ENCODE measurements around the gene KAT6B. TPM values are rescaled to one million over a fixed set of nuclear protein-coding genes. Genes with fewer than 3 reads are reported as not detected.

Gene KAT6B
- total and polyA plus RNA-seq, 2 donors (not counting 1 experiment from before 2014, with no cell fraction given) = 8.6 to 111 TPM

DNA sequence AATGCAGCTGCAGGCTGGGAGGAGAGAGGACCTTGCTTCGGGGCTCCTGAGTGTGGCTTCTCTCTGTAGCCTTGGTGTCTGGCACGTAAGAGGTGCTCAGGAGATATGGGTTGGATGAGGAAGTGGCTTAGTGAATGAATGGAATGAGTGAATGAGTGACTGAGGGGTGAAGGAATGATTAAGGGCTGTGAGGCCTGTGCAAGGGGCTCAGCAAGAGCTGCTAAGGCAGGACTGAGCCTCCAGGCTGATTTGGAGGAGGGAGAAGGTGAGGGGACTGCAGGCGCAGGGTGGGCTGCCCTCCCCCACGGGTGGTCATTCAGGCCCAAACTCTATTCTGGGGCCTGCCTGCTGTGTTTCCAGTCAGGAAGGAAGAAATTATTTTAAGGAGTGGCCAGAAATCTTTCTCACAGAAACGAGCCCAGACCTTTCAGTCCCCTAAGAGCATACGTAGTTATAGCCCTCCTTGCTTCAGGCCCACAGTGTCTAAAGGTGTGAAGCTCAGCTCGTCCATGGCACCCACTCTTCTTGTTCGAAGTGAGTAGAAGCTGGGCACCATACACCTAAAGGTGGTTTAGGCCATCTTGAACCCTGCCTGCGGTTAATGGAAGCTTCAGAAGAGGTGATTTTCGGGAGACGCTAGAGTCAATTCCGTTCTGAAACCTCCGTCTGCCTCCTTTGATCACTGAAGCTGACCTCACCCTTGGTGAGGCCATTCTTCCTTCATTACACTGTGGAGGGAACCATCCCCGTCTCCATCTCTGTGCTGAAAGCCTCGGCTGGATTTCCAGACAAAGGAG lies 235.5 kb downstream of the KAT6B start:
- no peak for ATAC-seq (ENCODE audit: low read depth)
- H3K9me3 ChIP-seq (ENCODE audit: control extremely low read depth in 1 of 3, control insufficient read depth in 2 of 3, insufficient read depth in 1 of 3, low read length in 2 of 3) = peaks cover 0 to 3% (median 0%) of the 10 kb centered on the region in 3 donors
- DNase-seq = no peak
- Mint-ChIP-seq H3K27ac (no peak overlapping the region), H3K4me3 (no peak overlapping the region), H3K27me3 (no peaks in the 10 kb centered on the region), H3K9me3 (ENCODE audit: insufficient read depth) (no peaks in the 10 kb centered on the region), H3K4me1 (no peaks in the 10 kb centered on the region)
- no peak overlapping the region for H3K27ac ChIP-seq (ENCODE audit: low read length in 2 of 2)
- H3K9ac ChIP-seq (ENCODE audit: low read length) = no peak overlapping the region
- intact Hi-C loops (cut with micrococcal nuclease) = no loop called here
- CTCF ChIA-PET = interaction anchor here (1.2 kb wide), 1 partner anchor 818 kb away, joined by 3 read pairs; no protein-coding TSS in a partner anchor
- no peak overlapping the region for H3K4me3 ChIP-seq (ENCODE audit: control extremely low read depth in 1 of 5, extremely low read depth in 1 of 5, insufficient read depth in 1 of 5, low read depth in 2 of 5, low read length in 4 of 5)
- 83% methylated on average over 14 of the region's 15 CpGs for WGBS (ENCODE audit: insufficient coverage)
- H3K79me2 ChIP-seq (ENCODE audit: control insufficient read depth, insufficient read depth, low read length) = no peaks in the 10 kb centered on the region
- no peak for TF ChIP-seq EZH2 (IDR thresholded peaks at IDR 0.05; ENCODE audit: borderline replicate concordance, insufficient read depth, low read depth, low read length, poor library complexity, severe bottlenecking)
- TF ChIP-seq, protein P1, sequence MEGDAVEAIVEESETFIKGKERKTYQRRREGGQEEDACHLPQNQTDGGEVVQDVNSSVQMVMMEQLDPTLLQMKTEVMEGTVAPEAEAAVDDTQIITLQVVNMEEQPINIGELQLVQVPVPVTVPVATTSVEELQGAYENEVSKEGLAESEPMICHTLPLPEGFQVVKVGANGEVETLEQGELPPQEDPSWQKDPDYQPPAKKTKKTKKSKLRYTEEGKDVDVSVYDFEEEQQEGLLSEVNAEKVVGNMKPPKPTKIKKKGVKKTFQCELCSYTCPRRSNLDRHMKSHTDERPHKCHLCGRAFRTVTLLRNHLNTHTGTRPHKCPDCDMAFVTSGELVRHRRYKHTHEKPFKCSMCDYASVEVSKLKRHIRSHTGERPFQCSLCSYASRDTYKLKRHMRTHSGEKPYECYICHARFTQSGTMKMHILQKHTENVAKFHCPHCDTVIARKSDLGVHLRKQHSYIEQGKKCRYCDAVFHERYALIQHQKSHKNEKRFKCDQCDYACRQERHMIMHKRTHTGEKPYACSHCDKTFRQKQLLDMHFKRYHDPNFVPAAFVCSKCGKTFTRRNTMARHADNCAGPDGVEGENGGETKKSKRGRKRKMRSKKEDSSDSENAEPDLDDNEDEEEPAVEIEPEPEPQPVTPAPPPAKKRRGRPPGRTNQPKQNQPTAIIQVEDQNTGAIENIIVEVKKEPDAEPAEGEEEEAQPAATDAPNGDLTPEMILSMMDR (IDR thresholded peaks at IDR 0.05) = no peak
- H3K4me2 ChIP-seq (replicated peaks; ENCODE audit: low read depth, low read length, poor library complexity, severe bottlenecking) = no peak overlapping the region
- no peaks in the 10 kb centered on the region for H3K4me1 ChIP-seq (ENCODE audit: control insufficient read depth in 2 of 2, insufficient read depth in 2 of 2, low read length in 2 of 2)
- H4K20me1 ChIP-seq (ENCODE audit: control insufficient read depth, insufficient read depth, low read length, poor library complexity, severe bottlenecking) = no peaks in the 10 kb centered on the region
- H3K27me3 ChIP-seq (replicated peaks in 1 of 4; ENCODE audit: control extremely low read depth in 1 of 4, control insufficient read depth in 3 of 4, insufficient read depth in 4 of 4, low read length in 3 of 4) = no peaks in the 10 kb centered on the region
- no peak overlapping the region for H2AFZ ChIP-seq (ENCODE audit: insufficient read depth, low read depth, low read length, poor library complexity, severe bottlenecking)
- POLR2A ChIA-PET = no interaction called here
- no peaks in the 10 kb centered on the region for H3K36me3 ChIP-seq (replicated peaks in 1 of 2; ENCODE audit: control extremely low read depth in 1 of 2, control insufficient read depth in 1 of 2, extremely low read depth in 1 of 2, insufficient read depth in 2 of 2, low read length in 1 of 2)
